Measurements from ENCODE around the gene METTL15. TPM values are rescaled to one million over a fixed set of nuclear protein-coding genes. Genes with fewer than 3 reads are reported as not detected.

METTL15 gene
- total and polyA plus RNA-seq, 2 of the 8 experiments (the other 6 are each of a cell fraction or from before 2014, with no cell fraction given) = 5.4 to 10.5 TPM

DNA sequence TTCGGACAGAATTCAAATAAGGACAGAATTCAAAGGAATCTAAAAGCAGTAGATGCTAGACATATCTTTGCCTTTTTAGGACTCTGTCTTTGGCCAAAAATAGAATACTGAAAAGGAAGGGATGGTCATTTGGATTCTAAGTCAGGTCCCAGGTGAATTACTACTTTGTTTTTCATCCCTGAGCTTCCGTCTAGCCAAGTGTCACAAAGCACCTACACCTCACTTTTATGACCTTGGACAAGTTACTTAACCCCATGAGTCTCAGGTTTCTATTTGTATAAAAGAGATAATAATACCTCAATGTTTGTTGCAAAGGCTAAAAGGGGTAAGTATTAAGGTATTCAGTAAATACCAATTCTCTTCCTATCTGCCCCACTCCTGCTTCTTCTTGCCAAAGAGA is 7.5 kb upstream of the METTL15 start:
- CTCF ChIA-PET (ENCODE audit: partially characterized antibody) = no interaction called here
- Histone ChIP-seq H3K4me1 (replicated peaks in 1 of 4; ENCODE audit: control insufficient read depth in 3 of 4, insufficient read depth in 4 of 4, low read length in 3 of 4) (no peaks in the 10 kb centered on the region; a peak in 1 of 7 replicates), H3K36me3 (ENCODE audit: control insufficient read depth in 2 of 4, insufficient read depth in 4 of 4, low read length in 3 of 4) (peaks cover 0 to 8% (median 0%) of the 10 kb centered on the region in 4 experiments; a peak in 3 of 8 replicates), H3K9ac (replicated peaks in 1 of 4; ENCODE audit: extremely low read depth in 1 of 4, low read depth in 3 of 4, low read length in 3 of 4) (no peak overlapping the region), H2BK120ac (replicated peaks; ENCODE audit: low read depth, low read length) (no peak overlapping the region), H2AK5ac (ENCODE audit: low read depth, low read length) (no peak overlapping the region), H2BK5ac (ENCODE audit: low read depth, low read length) (no peak overlapping the region), H4K5ac (ENCODE audit: insufficient read length, low read depth, low read length) (no peak overlapping the region), H3K9me3 (ENCODE audit: insufficient read depth in 2 of 2, low read depth in 1 of 2, low read length in 1 of 2) (no peaks in the 10 kb centered on the region), H3K27ac (ENCODE audit: low read depth, low read length) (no peak overlapping the region), H3K4ac (replicated peaks; ENCODE audit: insufficient read length, low read depth, low read length) (no peak overlapping the region), H2AFZ (ENCODE audit: low read length) (no peak overlapping the region), H2BK12ac (ENCODE audit: low read depth, low read length) (no peak overlapping the region), H4K91ac (replicated peaks; ENCODE audit: insufficient read length, low read length) (no peak overlapping the region), H3K18ac (ENCODE audit: extremely low read depth, low read length) (no peak overlapping the region), H3K56ac (replicated peaks; ENCODE audit: insufficient read length, low read depth, low read length) (no peak overlapping the region), H3K23me2 (ENCODE audit: low read depth, low read length) (no peaks in the 10 kb centered on the region), H4K20me1 (replicated peaks in 1 of 2; ENCODE audit: control insufficient read depth in 1 of 2, insufficient read depth in 2 of 2, low read length in 2 of 2) (no peaks in the 10 kb centered on the region), H2BK15ac (ENCODE audit: low read length) (no peak overlapping the region), H3K4me2 (ENCODE audit: insufficient read depth in 1 of 2, low read depth in 2 of 2, low read length in 2 of 2) (no peak overlapping the region), H3K14ac (ENCODE audit: insufficient read length) (no peak overlapping the region), H4K8ac (ENCODE audit: extremely low read depth, insufficient read depth, low read length) (no peak overlapping the region), H3K4me3 (ENCODE audit: extremely low read depth in 1 of 4, insufficient read depth in 2 of 4, low read depth in 3 of 4, low read length in 4 of 4) (no peak overlapping the region), H3K79me1 (ENCODE audit: low read depth, low read length) (no peaks in the 10 kb centered on the region; the same call in 1 of the 2 replicates), H3K23ac (ENCODE audit: insufficient read length) (no peak overlapping the region), H2BK20ac (ENCODE audit: low read length) (no peak overlapping the region), H3K79me2 (ENCODE audit: control insufficient read depth in 1 of 2, insufficient read depth in 2 of 2, low read length in 2 of 2) (peaks cover 3 to 79% of the 10 kb centered on the region in 2 experiments; a peak in 3 of 4 replicates), H3K27me3 (replicated peaks in 1 of 4; ENCODE audit: control insufficient read depth in 3 of 4, extremely low read depth in 1 of 4, insufficient read depth in 3 of 4, low read length in 3 of 4) (no peaks in the 10 kb centered on the region)
- FAIRE-seq = no peak
- WGBS, 2 experiments (ENCODE audit: extremely low coverage in 1 of 2, insufficient coverage in 1 of 2, insufficient read length in 1 of 2, insufficient replicate concordance in 2 of 2, low coverage in 1 of 2, low lambda C conversion rate in 2 of 2, missing lambda C conversion rate in 1 of 2) = 90% methylated on average over 2 of the region's 2 CpGs; no CpG with 5 or more reads in 1 of the 2 experiments
- no peak for DNase-seq (ENCODE audit: low read depth in 1 of 2, low spot score in 2 of 2)
- POLR2A ChIA-PET (ENCODE audit: partially characterized antibody) = interaction anchor here (0.6 kb wide), 1 partner anchor 502 kb away, joined by 3 read pairs; no protein-coding TSS in a partner anchor
- no peak for TF ChIP-seq EGR1 (IDR thresholded peaks at IDR 0.05; ENCODE audit: borderline replicate concordance, low read depth, low read length)
- TF ChIP-seq CTBP2 (IDR thresholded peaks at IDR 0.05; ENCODE audit: borderline replicate concordance, insufficient read depth, insufficient read length, low read length) = no peak
- no peak for TF ChIP-seq ASH2L (IDR thresholded peaks at IDR 0.05; ENCODE audit: low read length)
- TF ChIP-seq, protein P1, sequence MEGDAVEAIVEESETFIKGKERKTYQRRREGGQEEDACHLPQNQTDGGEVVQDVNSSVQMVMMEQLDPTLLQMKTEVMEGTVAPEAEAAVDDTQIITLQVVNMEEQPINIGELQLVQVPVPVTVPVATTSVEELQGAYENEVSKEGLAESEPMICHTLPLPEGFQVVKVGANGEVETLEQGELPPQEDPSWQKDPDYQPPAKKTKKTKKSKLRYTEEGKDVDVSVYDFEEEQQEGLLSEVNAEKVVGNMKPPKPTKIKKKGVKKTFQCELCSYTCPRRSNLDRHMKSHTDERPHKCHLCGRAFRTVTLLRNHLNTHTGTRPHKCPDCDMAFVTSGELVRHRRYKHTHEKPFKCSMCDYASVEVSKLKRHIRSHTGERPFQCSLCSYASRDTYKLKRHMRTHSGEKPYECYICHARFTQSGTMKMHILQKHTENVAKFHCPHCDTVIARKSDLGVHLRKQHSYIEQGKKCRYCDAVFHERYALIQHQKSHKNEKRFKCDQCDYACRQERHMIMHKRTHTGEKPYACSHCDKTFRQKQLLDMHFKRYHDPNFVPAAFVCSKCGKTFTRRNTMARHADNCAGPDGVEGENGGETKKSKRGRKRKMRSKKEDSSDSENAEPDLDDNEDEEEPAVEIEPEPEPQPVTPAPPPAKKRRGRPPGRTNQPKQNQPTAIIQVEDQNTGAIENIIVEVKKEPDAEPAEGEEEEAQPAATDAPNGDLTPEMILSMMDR (IDR thresholded peaks at IDR 0.05; ENCODE audit: control extremely low read depth in 1 of 3, insufficient read depth in 1 of 3, low read depth in 1 of 3, low read length in 3 of 3) = no peak
- no peak for TF ChIP-seq RFX5 (IDR thresholded peaks at IDR 0.05; ENCODE audit: borderline replicate concordance, low read depth, low read length)
- no peak for TF ChIP-seq TBP (IDR thresholded peaks at IDR 0.05; ENCODE audit: low read depth, low read length)
- TF ChIP-seq, protein P2, sequence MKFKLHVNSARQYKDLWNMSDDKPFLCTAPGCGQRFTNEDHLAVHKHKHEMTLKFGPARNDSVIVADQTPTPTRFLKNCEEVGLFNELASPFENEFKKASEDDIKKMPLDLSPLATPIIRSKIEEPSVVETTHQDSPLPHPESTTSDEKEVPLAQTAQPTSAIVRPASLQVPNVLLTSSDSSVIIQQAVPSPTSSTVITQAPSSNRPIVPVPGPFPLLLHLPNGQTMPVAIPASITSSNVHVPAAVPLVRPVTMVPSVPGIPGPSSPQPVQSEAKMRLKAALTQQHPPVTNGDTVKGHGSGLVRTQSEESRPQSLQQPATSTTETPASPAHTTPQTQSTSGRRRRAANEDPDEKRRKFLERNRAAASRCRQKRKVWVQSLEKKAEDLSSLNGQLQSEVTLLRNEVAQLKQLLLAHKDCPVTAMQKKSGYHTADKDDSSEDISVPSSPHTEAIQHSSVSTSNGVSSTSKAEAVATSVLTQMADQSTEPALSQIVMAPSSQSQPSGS (IDR thresholded peaks at IDR 0.05; ENCODE audit: low read length) = no peak
- TF ChIP-seq CREB1 (IDR thresholded peaks at IDR 0.05) = no peak
- no peak for TF ChIP-seq RNF2 (IDR thresholded peaks at IDR 0.05; ENCODE audit: borderline replicate concordance, low read depth, low read length, missing control alignments, poor library complexity, severe bottlenecking)
- no peak for TF ChIP-seq POLR2A (IDR thresholded peaks at IDR 0.05; ENCODE audit: control extremely low read depth in 1 of 2, low read depth in 2 of 2, low read length in 2 of 2)
